HG03565 (cell line): Measurements from ENCODE around the gene SH3RF3.

ENCODE experiments used
- ATAC-seq: cut with Tn5 transposase; IDR thresholded peaks from one replicate; pipeline ENCODE4 v1.9.1; 2021; ENCODE audit warnings: mild to moderate bottlenecking, moderate library complexity; ENCODE audit not compliant: unreplicated experiment

SH3RF3 gene

GRCh38 chr2:109508556-109508955 is 379.6 kb downstream of the SH3RF3 start:
- ATAC-seq: no peak

GRCh38 chr2:109510136-109511028 is 381.4 kb downstream of the SH3RF3 start:
- no peak for ATAC-seq

- ATAC-seq: no peak
Observed at GRCh38 chr2:109511168-109511567, 382.2 kb downstream of the SH3RF3 start.

- ATAC-seq: no peak
Observed at GRCh38 chr2:109512076-109512475, 383.1 kb downstream of the SH3RF3 start.

- ATAC-seq: no peak
Observed at GRCh38 chr2:109513230-109513629, 384.2 kb downstream of the SH3RF3 start.

- peak; percentile 55 for ATAC-seq
Observed at GRCh38 chr2:109513749-109514588, 385.0 kb downstream of the SH3RF3 start.

GRCh38 chr2:109514857-109515256 is 385.9 kb downstream of the SH3RF3 start:
- no peak for ATAC-seq

- no peak for ATAC-seq
Observed at GRCh38 chr2:109516445-109517117, 387.6 kb downstream of the SH3RF3 start.

- no peak for ATAC-seq
Observed at GRCh38 chr2:109517118-109517889, 388.3 kb downstream of the SH3RF3 start.

- ATAC-seq: no peak
Observed at GRCh38 chr2:109519513-109519912, 390.5 kb downstream of the SH3RF3 start.

- no peak for ATAC-seq
Observed at GRCh38 chr2:109521233-109522062, 392.4 kb downstream of the SH3RF3 start.

GRCh38 chr2:109522063-109522374 is 393.0 kb downstream of the SH3RF3 start:
- no peak for ATAC-seq

- ATAC-seq: no peak
Observed at GRCh38 chr2:109523121-109523520, 394.1 kb downstream of the SH3RF3 start.

GRCh38 chr2:109523536-109524361 is 394.7 kb downstream of the SH3RF3 start:
- ATAC-seq: no peak

- no peak for ATAC-seq
Observed at GRCh38 chr2:109525836-109526235, 396.8 kb downstream of the SH3RF3 start.

GRCh38 chr2:109526442-109526970 is 397.5 kb downstream of the SH3RF3 start:
- no peak for ATAC-seq

- ATAC-seq: no peak
Observed at GRCh38 chr2:109527079-109527478, 398.1 kb downstream of the SH3RF3 start.

GRCh38 chr2:109527846-109528705 is 399.1 kb downstream of the SH3RF3 start:
- no peak for ATAC-seq
